Common myeloid progenitor, CD34-positive (primary cell): ENCODE data around the gene SH2D2A.
A peak's percentile ranks its signal among the peaks of the same experiment; 100 is the strongest.

Source experiments
- CTCF ChIA-PET: fragments of 350-600 bp; sonication (Branson Sonifier 250); formaldehyde crosslinking; loops from one replicate; lab custom pipeline; 2021; ENCODE audit warnings: antibody characterized with exemption; lab: Charles Lee
- POLR2A ChIA-PET: fragments of 350-600 bp; sonication (Branson Sonifier 250); formaldehyde crosslinking; loops from one replicate; lab custom pipeline; 2021; ENCODE audit warnings: antibody characterized with exemption; lab: Charles Lee
- DNase-seq, 3 donors: peaks; one replicate each; pipeline versions ENCODE4 v3.0.0 to v3.0.0-alpha.2; 2013
- H3K27ac ChIP-seq, 2 experiments: 1 replicate in 1 of 2; 2 replicates in 1 of 2; pipeline ENCODE4 v1.7.0; 2013; ENCODE audit warnings: inconsistent platforms in 2 of 2, low read length in 2 of 2, mild to moderate bottlenecking in 2 of 2, low read depth in 1 of 2, moderate library complexity in 1 of 2; ENCODE audit not compliant: severe bottlenecking in 2 of 2, insufficient read depth in 1 of 2, poor library complexity in 1 of 2
- H3K27me3 ChIP-seq, 5 experiments: replicated peaks in 2 of 5; 1 replicate in 3 of 5; 2 replicates in 2 of 5; pipeline versions ENCODE4 v1.6.1 to v1.7.0; 2013; ENCODE audit warnings: low read length in 4 of 5, mild to moderate bottlenecking in 2 of 5, moderate library complexity in 2 of 5, inconsistent platforms in 1 of 5; ENCODE audit not compliant: insufficient read depth in 5 of 5, control insufficient read depth in 4 of 5
- H3K36me3 ChIP-seq, 4 experiments: 1 replicate in 2 of 4; 2 replicates in 2 of 4; pipeline versions ENCODE4 v1.6.1 to v1.7.0; 2013; ENCODE audit warnings: low read length in 3 of 4, control low read depth in 1 of 4, mild to moderate bottlenecking in 1 of 4; ENCODE audit not compliant: control insufficient read depth in 4 of 4, insufficient read depth in 4 of 4
- H3K4me1 ChIP-seq, 4 experiments: 1 replicate in 3 of 4; 2 replicates in 1 of 4; pipeline versions ENCODE4 v1.6.1 to v1.7.1; 2013; ENCODE audit warnings: low read length in 3 of 4, mild to moderate bottlenecking in 3 of 4, control low read depth in 1 of 4, inconsistent platforms in 1 of 4, moderate library complexity in 1 of 4; ENCODE audit not compliant: control insufficient read depth in 4 of 4, insufficient read depth in 4 of 4; ENCODE audit errors: control extremely low read depth in 1 of 4
- H3K4me3 ChIP-seq, 7 experiments: 1 replicate in 4 of 7; 2 replicates in 3 of 7; pipeline versions ENCODE4 v1.5.1 to v1.7.0; 2013; ENCODE audit warnings: mild to moderate bottlenecking in 7 of 7, low read length in 6 of 7, moderate library complexity in 6 of 7, inconsistent platforms in 2 of 7, low read depth in 2 of 7, control low read depth in 1 of 7; ENCODE audit not compliant: insufficient read depth in 4 of 7, control insufficient read depth in 1 of 7; ENCODE audit errors: extremely low read depth in 1 of 7
- H3K9me3 ChIP-seq, 5 experiments: 1 replicate in 4 of 5; 2 replicates in 1 of 5; pipeline versions ENCODE4 v1.6.1 to v1.7.1; 2013; ENCODE audit warnings: low read length in 4 of 5, mild to moderate bottlenecking in 2 of 5, inconsistent platforms in 1 of 5, low read depth in 1 of 5, moderate library complexity in 1 of 5; ENCODE audit not compliant: control insufficient read depth in 4 of 5, insufficient read depth in 2 of 5; ENCODE audit errors: control extremely low read depth in 1 of 5
- WGBS: methylation state at CpG from one replicate; pipeline ENCODE4 v1.1.5; 2013; ENCODE audit not compliant: insufficient coverage; 5-methylcytosine and 5-hydroxymethylcytosine counted together

The SH2D2A gene

GRCh38 chr1:156812293-156812990, 4.2 kb downstream of the SH2D2A start:
- WGBS = 97% methylated on average over 8 of the region's 10 CpGs
- peaks cover 4 to 34% (median 31%) of the 10 kb centered on the region in 4 experiments for H3K4me1 ChIP-seq
- no peak overlapping the region for H3K27ac ChIP-seq
- H3K27me3 ChIP-seq = peaks cover 0 to 4% (median 0%) of the 10 kb centered on the region in 5 experiments
- CTCF ChIA-PET = interaction anchor here (0.7 to 7.1 kb wide), 13 partner anchors 8 to 113 kb away, joined by 3 to 64 read pairs (median 4); partner anchors contain the start of gene NTRK1
- no peaks in the 10 kb centered on the region for H3K9me3 ChIP-seq
- no peak overlapping the region for H3K4me3 ChIP-seq
- DNase-seq = no peak
- H3K36me3 ChIP-seq = no peaks in the 10 kb centered on the region
- POLR2A ChIA-PET = no interaction called here

DNA sequence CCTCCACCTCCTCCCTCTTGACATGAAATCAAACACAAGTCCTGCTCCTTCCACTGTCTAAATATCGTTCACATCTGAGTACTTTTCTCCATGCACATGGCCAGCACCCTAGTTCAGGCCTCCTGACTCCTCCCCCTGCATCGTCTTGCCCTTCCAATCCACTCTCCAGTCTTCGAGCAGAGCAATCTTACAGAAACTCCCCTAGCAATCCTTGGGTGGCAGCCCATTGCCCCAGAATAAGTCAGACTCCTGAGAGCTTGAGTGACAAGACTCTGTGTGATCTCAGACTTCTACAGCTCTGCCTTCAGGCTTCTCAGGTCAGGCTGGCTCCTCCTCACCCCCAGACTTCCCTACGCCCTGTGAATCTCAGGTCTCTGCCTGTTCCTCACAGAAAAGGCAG, 5.5 kb downstream of the SH2D2A start:
- Histone ChIP-seq H3K27me3 (peaks cover 0 to 4% (median 0%) of the 10 kb centered on the region in 5 experiments), H3K9me3 (no peaks in the 10 kb centered on the region), H3K4me1 (peaks cover 0 to 26% (median 21%) of the 10 kb centered on the region in 4 experiments), H3K36me3 (peaks cover 0 to 4% (median 1%) of the 10 kb centered on the region in 4 experiments), H3K4me3 (no peak overlapping the region), H3K27ac (no peak overlapping the region)
- ChIA-PET POLR2A (no interaction called here), CTCF (interaction anchor here (1.2 to 3.0 kb wide), 4 partner anchors 15 to 47 kb away, joined by 3 to 11 read pairs (median 4); no protein-coding TSS in a partner anchor)
- 91% methylated on average over 4 of the region's 4 CpGs for WGBS
- DNase-seq = no peak

DNA sequence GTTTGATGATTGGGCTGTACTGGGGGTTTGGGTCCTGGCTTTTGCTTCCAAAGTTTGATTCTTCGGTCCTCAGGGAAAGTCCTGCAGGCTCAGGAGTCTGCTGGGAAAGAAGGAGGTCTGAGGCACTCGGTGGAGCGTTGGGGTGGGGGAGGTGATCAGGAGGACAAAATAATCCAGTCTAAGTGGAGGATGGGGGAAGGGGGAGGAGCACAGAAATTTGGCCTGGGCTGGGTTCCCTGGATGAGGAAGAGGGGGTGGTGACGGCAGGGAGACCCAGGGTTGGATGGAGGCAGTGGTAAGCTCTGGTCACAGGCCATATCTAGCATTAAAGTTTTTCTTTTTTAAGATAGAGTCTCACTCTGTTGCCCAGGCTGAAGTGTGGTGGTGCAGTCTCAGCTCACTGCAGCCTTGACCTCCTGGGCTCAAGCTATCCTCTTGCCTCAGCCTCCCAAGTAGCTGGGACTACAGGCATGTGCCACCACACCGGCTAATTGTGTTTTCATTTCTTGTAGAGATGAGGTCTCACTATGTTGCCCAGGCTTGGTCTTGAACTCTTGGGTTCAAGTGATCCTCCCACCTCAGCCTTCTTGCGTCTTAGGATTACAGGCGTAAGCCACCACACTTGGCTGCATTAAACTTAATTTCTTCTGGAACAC, 6.8 kb downstream of the SH2D2A start:
- 100% methylated on average over 6 of the region's 7 CpGs for WGBS
- CTCF ChIA-PET = interaction anchor here (0.8 to 21.9 kb wide), 6 partner anchors 13 to 121 kb away, joined by 3 to 282 read pairs (median 4); partner anchors contain the start of genes INSRR and NTRK1
- no peak overlapping the region for H3K27ac ChIP-seq
- POLR2A ChIA-PET = no interaction called here
- H3K4me3 ChIP-seq = no peak overlapping the region
- peaks cover 0 to 4% (median 0%) of the 10 kb centered on the region in 5 experiments for H3K27me3 ChIP-seq
- H3K36me3 ChIP-seq = peaks cover 0 to 4% (median 1%) of the 10 kb centered on the region in 4 experiments
- peaks cover 0 to 21% (median 13%) of the 10 kb centered on the region in 4 experiments for H3K4me1 ChIP-seq
- no peaks in the 10 kb centered on the region for H3K9me3 ChIP-seq
- no peak for DNase-seq

GRCh38 chr1:156809281-156809680, 7.4 kb downstream of the SH2D2A start:
- peaks cover 0 to 23% (median 16%) of the 10 kb centered on the region in 4 experiments for H3K4me1 ChIP-seq
- no peak overlapping the region for H3K27ac ChIP-seq
- H3K36me3 ChIP-seq = peaks cover 0 to 4% (median 1%) of the 10 kb centered on the region in 4 experiments
- WGBS = 96% methylated on average over 7 of the region's 10 CpGs
- ChIA-PET CTCF (interaction anchor here (1.1 to 21.9 kb wide), 3 partner anchors 18 to 120 kb away, joined by 3 to 282 read pairs (median 4); partner anchors contain the start of genes INSRR and NTRK1), POLR2A (no interaction called here)
- H3K4me3 ChIP-seq = no peak overlapping the region
- no peak for DNase-seq
- H3K27me3 ChIP-seq = peaks cover 0 to 4% (median 0%) of the 10 kb centered on the region in 5 experiments
- no peaks in the 10 kb centered on the region for H3K9me3 ChIP-seq

- H3K27ac ChIP-seq = no peak overlapping the region
- CTCF ChIA-PET = interaction anchor here (0.7 to 21.9 kb wide), 12 partner anchors 9 to 119 kb away, joined by 3 to 282 read pairs (median 4); partner anchors contain the start of genes INSRR, NTRK1 and SH2D2A
- WGBS = 95% methylated on average over 15 of the region's 16 CpGs
- no peak overlapping the region for H3K4me3 ChIP-seq
- H3K9me3 ChIP-seq = no peaks in the 10 kb centered on the region
- H3K4me1 ChIP-seq = peaks cover 0 to 19% (median 10%) of the 10 kb centered on the region in 4 experiments
- no peak for DNase-seq
- H3K27me3 ChIP-seq = peaks cover 0 to 3% (median 0%) of the 10 kb centered on the region in 5 experiments
- POLR2A ChIA-PET = interaction anchor here (0.7 kb wide), 1 partner anchor 27 kb away, joined by 3 read pairs; no protein-coding TSS in a partner anchor
- peaks cover 0 to 4% (median 1%) of the 10 kb centered on the region in 4 experiments for H3K36me3 ChIP-seq
Measured at GRCh38 chr1:156808186-156809030, 8.2 kb downstream of the SH2D2A start.

DNA sequence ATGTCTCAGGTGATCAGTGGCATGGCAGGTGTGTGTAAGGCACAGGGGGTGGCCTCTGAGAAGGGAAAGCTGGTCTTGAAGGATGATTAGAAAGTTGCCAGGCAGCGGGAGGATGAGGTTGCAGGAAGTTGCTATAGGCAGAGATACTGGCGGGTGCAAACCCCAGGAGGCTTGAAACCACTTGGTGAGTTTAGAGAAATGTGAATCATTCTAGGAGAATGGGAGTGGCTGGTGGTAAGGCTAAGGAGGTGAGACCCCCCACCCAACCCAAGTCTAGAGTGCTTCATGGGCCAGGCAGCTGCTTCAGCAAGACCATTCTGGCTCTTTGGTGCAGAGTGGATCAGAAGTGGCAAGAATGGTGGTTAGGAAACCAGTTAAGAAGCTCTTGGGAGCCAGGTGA, 9.0 kb downstream of the SH2D2A start:
- 80% methylated on average over 2 of the region's 2 CpGs for WGBS
- CTCF ChIA-PET = interaction anchor here (0.7 to 21.9 kb wide), 12 partner anchors 8 to 81 kb away, joined by 3 to 282 read pairs (median 4); partner anchors contain the start of genes INSRR, ISG20L2, METTL25B and NTRK1
- peaks cover 0 to 16% (median 9%) of the 10 kb centered on the region in 4 experiments for H3K4me1 ChIP-seq
- POLR2A ChIA-PET = interaction anchor here (0.7 kb wide), 1 partner anchor 26 kb away, joined by 3 read pairs; no protein-coding TSS in a partner anchor
- H3K27ac ChIP-seq = no peak overlapping the region
- no peak overlapping the region for H3K4me3 ChIP-seq
- no peaks in the 10 kb centered on the region for H3K9me3 ChIP-seq
- H3K36me3 ChIP-seq = peaks cover 0 to 4% (median 1%) of the 10 kb centered on the region in 4 experiments
- peak in 2 of 3 donors; percentile 28 to 33 for DNase-seq
- H3K27me3 ChIP-seq = no peaks in the 10 kb centered on the region
